ENCODE results near the gene TRPV3. TPM values are rescaled to one million over a fixed set of nuclear protein-coding genes. Genes with fewer than 3 reads are reported as not detected.

The TRPV3 gene
- total RNA-seq, 1 experiment from 2014 or later = 0.13 TPM

DNA sequence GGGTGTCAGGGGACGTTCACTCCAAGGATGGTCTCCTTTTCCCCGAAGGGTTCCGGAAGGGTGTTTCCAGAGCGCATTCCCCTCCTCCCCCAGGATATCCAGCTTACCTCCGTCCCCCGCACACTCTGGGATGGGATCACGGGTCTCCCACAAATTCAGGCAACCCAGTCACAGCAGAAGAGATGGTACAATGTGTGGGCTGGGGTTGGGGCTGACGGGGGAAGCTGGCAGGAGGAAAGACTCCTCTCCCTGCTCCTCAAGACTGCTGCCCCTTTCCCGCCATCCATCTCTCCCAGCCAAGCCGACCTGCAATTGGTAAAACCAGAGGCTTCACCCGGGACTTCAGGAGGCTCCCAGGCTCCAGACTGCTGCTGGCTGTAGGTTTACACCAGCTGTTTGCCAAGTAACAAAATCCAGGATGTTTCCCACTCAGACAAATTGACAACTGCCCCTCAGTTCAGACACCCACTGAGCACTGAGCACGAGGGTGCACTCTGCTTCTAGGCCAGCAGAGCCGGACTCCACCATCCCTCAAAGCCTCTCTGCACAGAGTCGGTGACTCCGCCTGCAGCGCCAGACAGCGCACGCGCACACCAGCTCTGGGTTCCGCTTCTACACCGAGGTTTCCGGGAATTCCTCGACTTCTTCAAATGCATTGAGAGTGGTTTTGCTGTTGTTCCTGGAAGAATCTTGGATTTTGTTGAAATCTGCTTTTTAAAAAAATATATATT lies 44.1 kb downstream of the TRPV3 start:
- ChIA-PET POLR2A (ENCODE audit: low non-redundant PET) (no interaction called here), CTCF (no interaction called here)
- intact Hi-C loops (cut with micrococcal nuclease; ENCODE audit: unreplicated experiment) = no loop called here
- no peaks in the 10 kb centered on the region for H3K4me1 ChIP-seq (ENCODE audit: insufficient read depth, low read length, poor library complexity, severe bottlenecking)
- H3K4me3 ChIP-seq (ENCODE audit: low read depth, low read length, poor library complexity, severe bottlenecking) = no peak overlapping the region
- no peak overlapping the region for H3K27ac ChIP-seq (ENCODE audit: low read depth, low read length, poor library complexity, severe bottlenecking)
- TF ChIP-seq, protein P1, sequence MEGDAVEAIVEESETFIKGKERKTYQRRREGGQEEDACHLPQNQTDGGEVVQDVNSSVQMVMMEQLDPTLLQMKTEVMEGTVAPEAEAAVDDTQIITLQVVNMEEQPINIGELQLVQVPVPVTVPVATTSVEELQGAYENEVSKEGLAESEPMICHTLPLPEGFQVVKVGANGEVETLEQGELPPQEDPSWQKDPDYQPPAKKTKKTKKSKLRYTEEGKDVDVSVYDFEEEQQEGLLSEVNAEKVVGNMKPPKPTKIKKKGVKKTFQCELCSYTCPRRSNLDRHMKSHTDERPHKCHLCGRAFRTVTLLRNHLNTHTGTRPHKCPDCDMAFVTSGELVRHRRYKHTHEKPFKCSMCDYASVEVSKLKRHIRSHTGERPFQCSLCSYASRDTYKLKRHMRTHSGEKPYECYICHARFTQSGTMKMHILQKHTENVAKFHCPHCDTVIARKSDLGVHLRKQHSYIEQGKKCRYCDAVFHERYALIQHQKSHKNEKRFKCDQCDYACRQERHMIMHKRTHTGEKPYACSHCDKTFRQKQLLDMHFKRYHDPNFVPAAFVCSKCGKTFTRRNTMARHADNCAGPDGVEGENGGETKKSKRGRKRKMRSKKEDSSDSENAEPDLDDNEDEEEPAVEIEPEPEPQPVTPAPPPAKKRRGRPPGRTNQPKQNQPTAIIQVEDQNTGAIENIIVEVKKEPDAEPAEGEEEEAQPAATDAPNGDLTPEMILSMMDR (conservative IDR thresholded peaks at IDR 0.05; ENCODE audit: low read depth, low read length) = no peak
- no peak for TF ChIP-seq EZH2 (IDR thresholded peaks at IDR 0.05; ENCODE audit: borderline replicate concordance, low read depth, low read length, poor library complexity, severe bottlenecking)
- no peaks in the 10 kb centered on the region for H3K9me3 ChIP-seq (ENCODE audit: low read depth, low read length, poor library complexity, severe bottlenecking)
- no peaks in the 10 kb centered on the region for H3K27me3 ChIP-seq (replicated peaks; ENCODE audit: insufficient read depth, low read depth, low read length, poor library complexity)
- BruUV-seq (replicated peaks) = no TSS peak
- no peaks in the 10 kb centered on the region for H3K36me3 ChIP-seq (ENCODE audit: insufficient read depth, low read length, poor library complexity, severe bottlenecking)
- no peak for DNase-seq (ENCODE audit: low spot score)

DNA sequence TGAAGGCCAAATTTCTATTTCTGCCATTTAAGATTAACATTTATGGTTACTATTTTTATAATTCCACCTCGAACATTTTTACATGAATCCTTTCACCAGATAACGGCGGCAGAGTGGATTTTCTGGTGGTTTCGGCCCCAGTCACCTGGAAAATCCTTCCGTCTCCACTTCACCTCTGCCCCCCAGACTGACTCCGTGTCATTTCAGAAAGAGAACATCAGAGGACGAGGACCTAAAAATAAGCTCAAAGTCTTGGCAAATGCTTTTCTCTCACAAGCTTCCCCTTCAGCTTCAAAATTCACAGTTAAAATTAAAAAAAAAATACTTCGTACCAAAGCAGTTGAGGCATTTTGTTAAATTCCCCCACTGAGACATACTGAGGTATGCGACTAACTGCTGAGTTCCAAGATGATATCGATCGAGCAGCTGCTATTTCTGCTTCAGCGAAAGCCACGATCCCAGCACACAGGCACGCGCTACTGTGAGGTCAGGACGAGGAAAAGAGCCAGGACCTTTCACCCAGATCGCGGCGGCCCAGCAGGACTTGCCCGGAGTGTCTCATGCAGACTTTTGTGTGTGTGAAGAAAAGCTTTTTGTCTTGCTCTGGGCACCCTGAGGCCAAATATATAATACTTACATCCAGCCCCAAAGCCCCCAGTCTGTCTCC lies 45.0 kb downstream of the TRPV3 start:
- ChIA-PET POLR2A (ENCODE audit: low non-redundant PET) (no interaction called here), CTCF (no interaction called here)
- no TSS peak for BruUV-seq (replicated peaks)
- intact Hi-C loops (cut with micrococcal nuclease; ENCODE audit: unreplicated experiment) = no loop called here
- no peak for TF ChIP-seq EZH2 (IDR thresholded peaks at IDR 0.05; ENCODE audit: borderline replicate concordance, low read depth, low read length, poor library complexity, severe bottlenecking)
- TF ChIP-seq, protein P1 (conservative IDR thresholded peaks at IDR 0.05; ENCODE audit: low read depth, low read length) = no peak
- Histone ChIP-seq H3K4me1 (ENCODE audit: insufficient read depth, low read length, poor library complexity, severe bottlenecking) (no peaks in the 10 kb centered on the region), H3K9me3 (ENCODE audit: low read depth, low read length, poor library complexity, severe bottlenecking) (no peaks in the 10 kb centered on the region), H3K27me3 (replicated peaks; ENCODE audit: insufficient read depth, low read depth, low read length, poor library complexity) (no peaks in the 10 kb centered on the region), H3K4me3 (ENCODE audit: low read depth, low read length, poor library complexity, severe bottlenecking) (no peak overlapping the region), H3K36me3 (ENCODE audit: insufficient read depth, low read length, poor library complexity, severe bottlenecking) (no peaks in the 10 kb centered on the region), H3K27ac (ENCODE audit: low read depth, low read length, poor library complexity, severe bottlenecking) (no peak overlapping the region)
- DNase-seq (ENCODE audit: low spot score) = no peak

DNA sequence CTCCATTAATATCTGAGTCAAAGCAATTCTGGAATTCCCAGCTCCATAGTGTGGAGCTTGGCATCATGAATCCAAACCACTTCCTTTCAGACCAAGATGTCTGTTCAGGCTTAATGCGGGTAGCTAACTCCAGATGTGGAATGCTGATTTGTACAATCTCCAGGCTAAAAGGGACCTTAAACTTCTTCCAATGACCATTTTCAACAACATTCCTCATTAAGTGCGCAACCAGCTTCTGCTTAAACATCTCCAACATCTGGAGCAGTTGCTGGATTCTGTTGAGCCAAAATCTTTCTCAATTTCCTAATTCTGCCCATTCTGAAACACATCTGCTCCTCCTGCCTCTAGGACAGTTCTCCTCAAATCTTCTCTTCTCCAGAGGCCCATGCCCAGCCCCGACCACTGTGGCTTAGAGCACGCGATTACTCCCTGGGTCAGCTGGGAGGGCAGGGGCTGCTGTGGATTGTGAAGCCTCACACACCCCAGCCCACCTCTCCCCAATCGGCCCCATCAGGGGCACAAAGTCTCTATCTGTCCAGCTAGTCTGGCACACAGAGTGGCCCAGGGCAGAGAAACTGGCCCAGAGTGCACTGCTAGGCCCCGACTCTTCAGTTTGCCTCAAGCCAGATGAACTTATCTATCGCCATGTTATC lies 45.6 kb downstream of the TRPV3 start:
- Histone ChIP-seq H3K36me3 (ENCODE audit: insufficient read depth, low read length, poor library complexity, severe bottlenecking) (no peaks in the 10 kb centered on the region), H3K9me3 (ENCODE audit: low read depth, low read length, poor library complexity, severe bottlenecking) (no peaks in the 10 kb centered on the region), H3K4me1 (ENCODE audit: insufficient read depth, low read length, poor library complexity, severe bottlenecking) (no peaks in the 10 kb centered on the region), H3K27me3 (replicated peaks; ENCODE audit: insufficient read depth, low read depth, low read length, poor library complexity) (no peaks in the 10 kb centered on the region), H3K4me3 (ENCODE audit: low read depth, low read length, poor library complexity, severe bottlenecking) (no peak overlapping the region), H3K27ac (ENCODE audit: low read depth, low read length, poor library complexity, severe bottlenecking) (no peak overlapping the region)
- ChIA-PET POLR2A (ENCODE audit: low non-redundant PET) (no interaction called here), CTCF (no interaction called here)
- no TSS peak for BruUV-seq (replicated peaks)
- TF ChIP-seq, protein P1 (conservative IDR thresholded peaks at IDR 0.05; ENCODE audit: low read depth, low read length) = no peak
- TF ChIP-seq EZH2 (IDR thresholded peaks at IDR 0.05; ENCODE audit: borderline replicate concordance, low read depth, low read length, poor library complexity, severe bottlenecking) = no peak
- intact Hi-C loops (cut with micrococcal nuclease; ENCODE audit: unreplicated experiment) = no loop called here
- no peak for DNase-seq (ENCODE audit: low spot score)
